Measurements from ENCODE around the gene OR8G1.

DNA sequence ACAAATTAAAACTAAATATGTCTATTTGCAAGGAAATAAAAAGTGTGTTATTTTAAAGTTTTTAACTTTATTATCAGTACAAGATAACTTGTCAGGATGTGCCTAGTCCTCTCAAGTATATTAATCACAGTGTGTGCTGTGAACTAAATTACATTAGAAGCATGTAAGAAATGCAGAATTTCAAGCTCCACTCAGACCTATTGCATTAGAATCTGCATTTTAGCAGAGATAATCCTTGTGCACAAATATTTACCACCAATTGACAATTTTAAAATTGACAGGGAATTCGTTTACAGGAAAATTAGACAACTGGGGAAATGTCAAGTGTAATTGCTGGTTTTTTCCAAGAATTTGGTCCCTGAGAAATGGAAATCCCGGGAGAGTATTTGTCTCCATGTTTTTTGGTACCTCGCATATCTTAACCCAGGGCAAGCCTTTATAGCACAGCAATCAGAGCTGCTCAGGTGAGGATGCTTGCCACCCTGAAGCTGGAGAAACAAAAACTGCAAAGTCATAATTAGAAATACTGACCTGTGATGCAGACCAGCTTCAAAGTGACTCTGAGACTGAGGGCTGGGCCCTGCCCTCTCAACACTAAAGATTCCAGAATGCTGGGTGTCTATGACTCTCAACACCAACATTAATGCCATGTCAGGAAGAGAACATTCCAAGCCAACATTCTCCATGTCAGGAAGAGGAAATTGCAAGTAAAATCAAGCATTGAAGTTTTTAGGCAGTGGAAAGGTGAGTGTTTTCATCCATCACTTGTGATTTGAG, at the start of gene OR8G1:
- no peak for TF ChIP-seq RAD21 (IDR thresholded peaks at IDR 0.05; ENCODE audit: low read depth)
- no peak for TF ChIP-seq ZBTB7A (IDR thresholded peaks at IDR 0.05; ENCODE audit: low read depth)
- TF ChIP-seq, protein P1, sequence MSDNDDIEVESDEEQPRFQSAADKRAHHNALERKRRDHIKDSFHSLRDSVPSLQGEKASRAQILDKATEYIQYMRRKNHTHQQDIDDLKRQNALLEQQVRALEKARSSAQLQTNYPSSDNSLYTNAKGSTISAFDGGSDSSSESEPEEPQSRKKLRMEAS (IDR thresholded peaks at IDR 0.05): no peak
- no peak for TF ChIP-seq CREB1 (IDR thresholded peaks at IDR 0.05; ENCODE audit: low read depth)
- no peak for TF ChIP-seq TAF1 (IDR thresholded peaks at IDR 0.05; ENCODE audit: low read depth)
- TF ChIP-seq, protein P2, sequence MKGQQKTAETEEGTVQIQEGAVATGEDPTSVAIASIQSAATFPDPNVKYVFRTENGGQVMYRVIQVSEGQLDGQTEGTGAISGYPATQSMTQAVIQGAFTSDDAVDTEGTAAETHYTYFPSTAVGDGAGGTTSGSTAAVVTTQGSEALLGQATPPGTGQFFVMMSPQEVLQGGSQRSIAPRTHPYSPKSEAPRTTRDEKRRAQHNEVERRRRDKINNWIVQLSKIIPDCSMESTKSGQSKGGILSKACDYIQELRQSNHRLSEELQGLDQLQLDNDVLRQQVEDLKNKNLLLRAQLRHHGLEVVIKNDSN (IDR thresholded peaks at IDR 0.05): no peak
- TF ChIP-seq, protein P3, sequence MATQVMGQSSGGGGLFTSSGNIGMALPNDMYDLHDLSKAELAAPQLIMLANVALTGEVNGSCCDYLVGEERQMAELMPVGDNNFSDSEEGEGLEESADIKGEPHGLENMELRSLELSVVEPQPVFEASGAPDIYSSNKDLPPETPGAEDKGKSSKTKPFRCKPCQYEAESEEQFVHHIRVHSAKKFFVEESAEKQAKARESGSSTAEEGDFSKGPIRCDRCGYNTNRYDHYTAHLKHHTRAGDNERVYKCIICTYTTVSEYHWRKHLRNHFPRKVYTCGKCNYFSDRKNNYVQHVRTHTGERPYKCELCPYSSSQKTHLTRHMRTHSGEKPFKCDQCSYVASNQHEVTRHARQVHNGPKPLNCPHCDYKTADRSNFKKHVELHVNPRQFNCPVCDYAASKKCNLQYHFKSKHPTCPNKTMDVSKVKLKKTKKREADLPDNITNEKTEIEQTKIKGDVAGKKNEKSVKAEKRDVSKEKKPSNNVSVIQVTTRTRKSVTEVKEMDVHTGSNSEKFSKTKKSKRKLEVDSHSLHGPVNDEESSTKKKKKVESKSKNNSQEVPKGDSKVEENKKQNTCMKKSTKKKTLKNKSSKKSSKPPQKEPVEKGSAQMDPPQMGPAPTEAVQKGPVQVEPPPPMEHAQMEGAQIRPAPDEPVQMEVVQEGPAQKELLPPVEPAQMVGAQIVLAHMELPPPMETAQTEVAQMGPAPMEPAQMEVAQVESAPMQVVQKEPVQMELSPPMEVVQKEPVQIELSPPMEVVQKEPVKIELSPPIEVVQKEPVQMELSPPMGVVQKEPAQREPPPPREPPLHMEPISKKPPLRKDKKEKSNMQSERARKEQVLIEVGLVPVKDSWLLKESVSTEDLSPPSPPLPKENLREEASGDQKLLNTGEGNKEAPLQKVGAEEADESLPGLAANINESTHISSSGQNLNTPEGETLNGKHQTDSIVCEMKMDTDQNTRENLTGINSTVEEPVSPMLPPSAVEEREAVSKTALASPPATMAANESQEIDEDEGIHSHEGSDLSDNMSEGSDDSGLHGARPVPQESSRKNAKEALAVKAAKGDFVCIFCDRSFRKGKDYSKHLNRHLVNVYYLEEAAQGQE (IDR thresholded peaks at IDR 0.05; ENCODE audit: low read depth): no peak
- TF ChIP-seq TEAD4 (IDR thresholded peaks at IDR 0.05): no peak
- TF ChIP-seq EP300 (IDR thresholded peaks at IDR 0.05; ENCODE audit: borderline replicate concordance): no peak
- no peak for TF ChIP-seq NFIC (IDR thresholded peaks at IDR 0.05)
- TF ChIP-seq EGR1 (IDR thresholded peaks at IDR 0.05): no peak

Measured in Ishikawa (cell line).